ENCODE measurements around the gene CCDC71L.

Gene CCDC71L

GRCh38 chr7:106658316-106659165, 2.4 kb downstream of the CCDC71L start:
- DNase-seq: no peak

- no peak for DNase-seq
Measured at GRCh38 chr7:106657085-106657991, 3.6 kb downstream of the CCDC71L start.

- no peak for DNase-seq
Measured at GRCh38 chr7:106655703-106656498, 5.1 kb downstream of the CCDC71L start.

- DNase-seq: no peak
Measured at GRCh38 chr7:106653488-106653887, 7.5 kb downstream of the CCDC71L start.

GRCh38 chr7:106652909-106653308, 8.0 kb downstream of the CCDC71L start:
- no peak for DNase-seq

- no peak for DNase-seq
Measured at GRCh38 chr7:106652092-106652491, 8.9 kb downstream of the CCDC71L start.

- no peak for DNase-seq
Measured at GRCh38 chr7:106646256-106646655, 14.7 kb downstream of the CCDC71L start.

GRCh38 chr7:106644999-106645398, 16.0 kb downstream of the CCDC71L start:
- DNase-seq: no peak

GRCh38 chr7:106643216-106644000, 17.6 kb downstream of the CCDC71L start:
- DNase-seq: no peak

GRCh38 chr7:106641416-106641815, 19.5 kb downstream of the CCDC71L start:
- no peak for DNase-seq

GRCh38 chr7:106640368-106641141, 20.4 kb downstream of the CCDC71L start:
- no peak for DNase-seq

- no peak for DNase-seq
Measured at GRCh38 chr7:106639476-106640334, 21.3 kb downstream of the CCDC71L start.

GRCh38 chr7:106635411-106635810, 25.5 kb downstream of the CCDC71L start:
- DNase-seq: no peak

- DNase-seq: no peak
Measured at GRCh38 chr7:106634958-106635357, 26.0 kb downstream of the CCDC71L start.

- no peak for DNase-seq
Measured at GRCh38 chr7:106630648-106631047, 30.3 kb downstream of the CCDC71L start.

GRCh38 chr7:106629516-106629915, 31.4 kb downstream of the CCDC71L start:
- no peak for DNase-seq

- DNase-seq: no peak
Measured at GRCh38 chr7:106626376-106627164, 34.4 kb downstream of the CCDC71L start.

- DNase-seq: no peak
Measured at GRCh38 chr7:106625678-106626301, 35.2 kb downstream of the CCDC71L start.

GRCh38 chr7:106623853-106624252, 37.1 kb downstream of the CCDC71L start:
- DNase-seq: no peak

Measured in CD4-positive, alpha-beta T cell treated with Interleukin-6 for 4 hours (primary cell).